Activated gamma-delta T cell treated with anti-CD3 and anti-CD28 coated beads, Interleukin-2, amount 50 U/mL, for 16 hours (primary cell): ENCODE measurements around the gene VARS1.
"Not testable (repeated sequence)": the region's sequence is repeated elsewhere in the genome, so short reads cannot be mapped to it uniquely, and the experiment has no call there.

Experiments used
- DNase-seq: peaks from one replicate; pipeline ENCODE4 v3.0.0-alpha.2; 2020; ENCODE audit warnings: low read depth

Gene VARS1

GRCh38 chr6:31822036-31822821 lies 26.7 kb upstream of the VARS1 start:
- DNase-seq = peak; percentile 42

- DNase-seq = peak; percentile 35
Measured at GRCh38 chr6:31821301-31822035, 25.9 kb upstream of the VARS1 start.

GRCh38 chr6:31820399-31820798 lies 24.8 kb upstream of the VARS1 start:
- not testable (repeated sequence) for DNase-seq

- DNase-seq = no peak
Measured at GRCh38 chr6:31819871-31820299, 24.3 kb upstream of the VARS1 start.

- DNase-seq = not testable (repeated sequence)
Measured at GRCh38 chr6:31817929-31818511, 22.5 kb upstream of the VARS1 start.

GRCh38 chr6:31817133-31817928 lies 21.8 kb upstream of the VARS1 start:
- DNase-seq = not testable (repeated sequence)

GRCh38 chr6:31815025-31815838 lies 19.7 kb upstream of the VARS1 start, which contains the start of the genes HSPA1A and HSPA1L:
TSS of gene HSPA1A (plus strand) at chr6:31815543. CDS start at chr6:31815757, 214 bp downstream.
TSS of gene HSPA1L (minus strand) at chr6:31815283. CDS start at chr6:31811972, 3,311 bp downstream.
- no peak for DNase-seq

GRCh38 chr6:31814677-31815024 lies 19.1 kb upstream of the VARS1 start:
- peak; percentile 43 for DNase-seq

- DNase-seq = no peak
Measured at GRCh38 chr6:31813465-31813849, 17.9 kb upstream of the VARS1 start.

GRCh38 chr6:31811645-31812044 lies 16.1 kb upstream of the VARS1 start:
- DNase-seq = no peak

- not testable (repeated sequence) for DNase-seq
Measured at GRCh38 chr6:31808599-31808998, 13.0 kb upstream of the VARS1 start.

GRCh38 chr6:31806470-31807272 lies 11.1 kb upstream of the VARS1 start, which contains the start of gene LSM2:
TSS of gene LSM2 (minus strand) at chr6:31806966. CDS start at chr6:31806757, 209 bp downstream.
- DNase-seq = peak; percentile 94

GRCh38 chr6:31805939-31806469 lies 10.5 kb upstream of the VARS1 start:
- DNase-seq = no peak

GRCh38 chr6:31801031-31801927 lies 5.7 kb upstream of the VARS1 start:
- not testable (repeated sequence) for DNase-seq

GRCh38 chr6:31799781-31800180 lies 4.2 kb upstream of the VARS1 start:
- no peak for DNase-seq

GRCh38 chr6:31797588-31797987 lies 2.0 kb upstream of the VARS1 start:
- no peak for DNase-seq

GRCh38 chr6:31796993-31797385 lies 1.4 kb upstream of the VARS1 start:
- DNase-seq = no peak

GRCh38 chr6:31794866-31795615 lies 511 bp downstream of the VARS1 start:
- no peak for DNase-seq
